HCT116 (cell line): ENCODE measurements around the gene CNGA1.

ENCODE experiments used
- CTCF ChIP-seq, 3 experiments: fragments of 200-600 bp in 1 of 3; sonication (generic) in 1 of 3; IDR thresholded peaks in 2 of 3; conservative IDR thresholded peaks in 1 of 3; 2 replicates each; pipeline ENCODE4 v1.5.1; 2012 to 2017; ENCODE audit warnings: low read depth in 2 of 3, low read length in 2 of 3, antibody characterized with exemption in 1 of 3, borderline replicate concordance in 1 of 3, control low read depth in 1 of 3, mild to moderate bottlenecking in 1 of 3, mixed read lengths in 1 of 3, mixed run types in 1 of 3, moderate library complexity in 1 of 3; ENCODE audit not compliant: insufficient read depth in 1 of 3
- EZH2 ChIP-seq: fragments of 200-600 bp; sonication (generic); IDR thresholded peaks from 2 replicates; pipeline ENCODE4 v1.6.1; 2017; ENCODE audit warnings: antibody characterized with exemption, mixed run types
- MAX ChIP-seq: IDR thresholded peaks from 2 replicates; pipeline ENCODE4 v1.6.1; 2012
- POLR2A ChIP-seq: IDR thresholded peaks from 2 replicates; pipeline ENCODE4 v1.7.0; 2011; ENCODE audit warnings: borderline replicate concordance; ENCODE audit not compliant: insufficient read depth, insufficient read length; ENCODE audit errors: extremely low read depth
- POLR2AphosphoS5 ChIP-seq: IDR thresholded peaks from 2 replicates; pipeline ENCODE4 v1.6.1; 2011; ENCODE audit warnings: mild to moderate bottlenecking, low read depth, low read length, moderate library complexity
- RAD21 ChIP-seq: IDR thresholded peaks from 2 replicates; pipeline ENCODE4 v1.6.1; 2012; ENCODE audit warnings: low read depth, mild to moderate bottlenecking
- SIN3A ChIP-seq: IDR thresholded peaks from 2 replicates; pipeline ENCODE4 v1.6.1; 2012; ENCODE audit warnings: low read depth
- SP1 ChIP-seq: IDR thresholded peaks from 2 replicates; pipeline ENCODE4 v1.6.1; 2012; ENCODE audit warnings: low read depth

- TF ChIP-seq SP1 (no peak), SIN3A (no peak), POLR2A (no peak), RAD21 (no peak), POLR2AphosphoS5 (no peak), MAX (no peak), EZH2 (no peak), CTCF (IDR thresholded peaks at IDR 0.05 in 2 of 3, conservative IDR thresholded peaks at IDR 0.05 in 1 of 3; ENCODE audit: borderline replicate concordance in 1 of 3, insufficient read depth in 1 of 3, low read depth in 2 of 3, low read length in 2 of 3) (no peak)
These were observed 85.3 kb downstream of the CNGA1 start for GRCh38 chr4:47930971-47931804.
